Astrocyte (in vitro differentiated cells and primary cell): ENCODE results near the gene GPANK1. TPM values are rescaled to one million over a fixed set of nuclear protein-coding genes. Genes with fewer than 3 reads are reported as not detected.

Source experiments
- DNase-seq: peaks from one replicate; pipeline ENCODE4 v3.0.0-alpha.2; 2010; ENCODE audit warnings: low read depth
- FAIRE-seq: peaks from 2 replicates; lab custom pipeline; 2011; peaks lifted over from hg19 to GRCh38; lab: Jason Lieb, UNC
- H2AFZ ChIP-seq: 2 replicates; pipeline ENCODE4 v1.6.0; 2012; ENCODE audit warnings: low read depth, low read length, inconsistent platforms
- H3K27ac ChIP-seq: 2 replicates; pipeline ENCODE4 v1.5.1; 2011; ENCODE audit warnings: low read depth, low read length, inconsistent platforms
- H3K27me3 ChIP-seq: 2 replicates; pipeline ENCODE4 v1.6.0; 2011; ENCODE audit warnings: low read length, inconsistent platforms; ENCODE audit not compliant: insufficient read depth
- H3K36me3 ChIP-seq: 2 replicates; pipeline ENCODE4 v1.5.1; 2011; ENCODE audit warnings: low read length, inconsistent platforms; ENCODE audit not compliant: insufficient read depth
- H3K4me1 ChIP-seq: 2 replicates; pipeline ENCODE4 v1.5.1; 2011; ENCODE audit warnings: low read length, inconsistent platforms; ENCODE audit not compliant: insufficient read depth
- H3K4me2 ChIP-seq: 2 replicates; pipeline ENCODE4 v1.6.0; 2012; ENCODE audit warnings: low read length, inconsistent platforms
- H3K4me3 ChIP-seq: 2 replicates; pipeline ENCODE4 v1.5.1; 2011; ENCODE audit warnings: low read depth, mild to moderate bottlenecking, low read length, inconsistent platforms; ENCODE audit not compliant: insufficient read depth
- H3K79me2 ChIP-seq: 2 replicates; pipeline ENCODE4 v1.6.0; 2012; ENCODE audit warnings: mild to moderate bottlenecking, low read length, inconsistent platforms; ENCODE audit not compliant: insufficient read depth
- H3K9ac ChIP-seq: 2 replicates; pipeline ENCODE4 v1.6.0; 2012; ENCODE audit warnings: mild to moderate bottlenecking, low read length, inconsistent platforms
- H3K9me3 ChIP-seq: 2 replicates; pipeline ENCODE4 v1.5.1; 2012; ENCODE audit warnings: low read depth, mild to moderate bottlenecking, low read length, inconsistent platforms; ENCODE audit not compliant: insufficient read depth
- H4K20me1 ChIP-seq: 2 replicates; pipeline ENCODE4 v1.6.0; 2012; ENCODE audit warnings: low read length, inconsistent platforms; ENCODE audit not compliant: insufficient read depth
- H3K27ac Mint-ChIP-seq: one replicate; pipeline ENCODE4 v1.8.0; 2021; ENCODE audit warnings: mild to moderate bottlenecking, mixed read lengths; ENCODE audit not compliant: unreplicated experiment
- H3K27me3 Mint-ChIP-seq: one replicate; pipeline ENCODE4 v1.8.0; 2021; ENCODE audit warnings: low read depth, mixed read lengths; ENCODE audit not compliant: unreplicated experiment
- H3K36me3 Mint-ChIP-seq: one replicate; pipeline ENCODE4 v1.8.0; 2021; ENCODE audit warnings: low read depth, mixed read lengths; ENCODE audit not compliant: unreplicated experiment
- H3K4me1 Mint-ChIP-seq: one replicate; pipeline ENCODE4 v1.8.0; 2021; ENCODE audit warnings: low read depth, mixed read lengths; ENCODE audit not compliant: unreplicated experiment
- H3K4me3 Mint-ChIP-seq: one replicate; pipeline ENCODE4 v1.8.0; 2021; ENCODE audit warnings: mild to moderate bottlenecking, moderate library complexity, mixed read lengths; ENCODE audit not compliant: unreplicated experiment
- H3K9me3 Mint-ChIP-seq: one replicate; pipeline ENCODE4 v1.8.0; 2021; ENCODE audit warnings: mild to moderate bottlenecking, mixed read lengths; ENCODE audit not compliant: unreplicated experiment
- EZH2 ChIP-seq: IDR thresholded peaks from 2 replicates; pipeline ENCODE4 v1.6.1; 2012; ENCODE audit warnings: mild to moderate bottlenecking, low read length, inconsistent platforms; ENCODE audit not compliant: insufficient read depth
- total RNA-seq: library from RNA; stranded (reverse); gene quantifications from 2 replicates; pipeline ENCODE4 v1.2.1, GENCODE V29; 2021
- TF ChIP-seq, protein P1 (sequence below): IDR thresholded peaks from 2 replicates; pipeline ENCODE4 v1.5.1; 2011; ENCODE audit warnings: low read depth, mild to moderate bottlenecking, inconsistent platforms, low read length, moderate library complexity; ENCODE audit not compliant: insufficient read depth

The GPANK1 gene
- total RNA-seq, 1 donor from 2014 or later = 13.8 TPM

DNA sequence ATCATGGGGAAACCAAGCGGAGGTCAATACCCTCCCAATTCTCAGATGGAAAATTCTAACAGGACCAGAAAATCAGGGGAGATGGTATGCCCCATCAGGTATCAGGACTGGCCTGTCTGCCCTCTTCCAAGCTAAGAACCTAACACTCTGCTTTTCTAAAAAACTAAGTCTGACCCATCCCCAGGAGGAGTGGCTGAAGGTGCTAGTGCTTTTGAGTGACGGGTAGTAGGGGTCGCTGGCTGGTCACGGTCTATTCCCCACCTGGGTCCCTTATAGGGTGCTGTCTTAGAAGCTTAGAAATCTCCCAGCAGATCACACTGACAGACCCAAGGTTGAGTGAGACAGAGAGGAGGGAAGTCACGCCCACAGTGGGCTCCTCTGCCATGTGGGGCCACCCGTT, 28.7 kb upstream of the GPANK1 start:
- no peaks in the 10 kb centered on the region for H3K9me3 ChIP-seq
- H3K27ac ChIP-seq = no peak overlapping the region
- H3K4me1 ChIP-seq = peaks cover 5% of the 10 kb centered on the region
- Mint-ChIP-seq H3K27ac (no peak overlapping the region), H3K9me3 (no peaks in the 10 kb centered on the region), H3K4me3 (no peak overlapping the region), H3K27me3 (no peaks in the 10 kb centered on the region), H3K36me3 (peaks cover 8% of the 10 kb centered on the region), H3K4me1 (peaks cover 16% of the 10 kb centered on the region)
- no peak overlapping the region for H3K9ac ChIP-seq
- no peaks in the 10 kb centered on the region for H3K27me3 ChIP-seq
- TF ChIP-seq EZH2 = no peak
- TF ChIP-seq, protein P1, sequence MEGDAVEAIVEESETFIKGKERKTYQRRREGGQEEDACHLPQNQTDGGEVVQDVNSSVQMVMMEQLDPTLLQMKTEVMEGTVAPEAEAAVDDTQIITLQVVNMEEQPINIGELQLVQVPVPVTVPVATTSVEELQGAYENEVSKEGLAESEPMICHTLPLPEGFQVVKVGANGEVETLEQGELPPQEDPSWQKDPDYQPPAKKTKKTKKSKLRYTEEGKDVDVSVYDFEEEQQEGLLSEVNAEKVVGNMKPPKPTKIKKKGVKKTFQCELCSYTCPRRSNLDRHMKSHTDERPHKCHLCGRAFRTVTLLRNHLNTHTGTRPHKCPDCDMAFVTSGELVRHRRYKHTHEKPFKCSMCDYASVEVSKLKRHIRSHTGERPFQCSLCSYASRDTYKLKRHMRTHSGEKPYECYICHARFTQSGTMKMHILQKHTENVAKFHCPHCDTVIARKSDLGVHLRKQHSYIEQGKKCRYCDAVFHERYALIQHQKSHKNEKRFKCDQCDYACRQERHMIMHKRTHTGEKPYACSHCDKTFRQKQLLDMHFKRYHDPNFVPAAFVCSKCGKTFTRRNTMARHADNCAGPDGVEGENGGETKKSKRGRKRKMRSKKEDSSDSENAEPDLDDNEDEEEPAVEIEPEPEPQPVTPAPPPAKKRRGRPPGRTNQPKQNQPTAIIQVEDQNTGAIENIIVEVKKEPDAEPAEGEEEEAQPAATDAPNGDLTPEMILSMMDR = no peak
- H4K20me1 ChIP-seq = peaks cover 16% of the 10 kb centered on the region
- no peak overlapping the region for H2AFZ ChIP-seq
- DNase-seq (no peak), FAIRE-seq (no peak)
- peaks cover 3% of the 10 kb centered on the region for H3K79me2 ChIP-seq
- H3K36me3 ChIP-seq = peaks cover 25% of the 10 kb centered on the region
- no peak overlapping the region for H3K4me3 ChIP-seq
- no peak overlapping the region for H3K4me2 ChIP-seq

DNA sequence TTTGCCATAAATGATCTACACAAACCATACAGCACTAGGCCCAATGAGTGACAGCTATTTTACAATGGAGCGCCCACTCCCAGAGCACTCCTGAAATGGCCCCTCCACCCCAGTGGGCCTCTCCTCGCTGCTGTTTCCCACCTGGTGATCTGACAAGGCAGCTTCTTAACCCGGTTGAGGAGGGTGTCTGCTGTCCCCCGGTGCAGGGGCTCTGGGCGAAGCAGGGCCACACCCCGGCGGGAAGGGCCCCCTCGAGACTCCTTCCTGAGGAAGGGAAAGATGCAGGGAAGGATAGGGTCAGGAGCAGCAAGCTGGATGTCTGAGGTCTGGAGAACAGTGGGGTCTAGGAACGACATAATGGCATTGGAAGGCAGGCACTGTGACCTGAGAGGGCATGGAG, 28.1 kb upstream of the GPANK1 start:
- Histone ChIP-seq H3K79me2 (peaks cover 3% of the 10 kb centered on the region), H3K27ac (no peak overlapping the region), H2AFZ (no peak overlapping the region), H4K20me1 (peaks cover 16% of the 10 kb centered on the region), H3K9ac (no peak overlapping the region), H3K4me2 (no peak overlapping the region), H3K27me3 (no peaks in the 10 kb centered on the region), H3K36me3 (peaks cover 29% of the 10 kb centered on the region), H3K9me3 (no peaks in the 10 kb centered on the region), H3K4me1 (peaks cover 5% of the 10 kb centered on the region), H3K4me3 (no peak overlapping the region)
- Mint-ChIP-seq H3K27ac (no peak overlapping the region), H3K9me3 (no peaks in the 10 kb centered on the region), H3K4me1 (peaks cover 16% of the 10 kb centered on the region), H3K27me3 (no peaks in the 10 kb centered on the region), H3K4me3 (no peak overlapping the region), H3K36me3 (peaks cover 11% of the 10 kb centered on the region)
- DNase-seq (no peak), FAIRE-seq (no peak)
- TF ChIP-seq, protein P1 = no peak
- TF ChIP-seq EZH2 = no peak

DNA sequence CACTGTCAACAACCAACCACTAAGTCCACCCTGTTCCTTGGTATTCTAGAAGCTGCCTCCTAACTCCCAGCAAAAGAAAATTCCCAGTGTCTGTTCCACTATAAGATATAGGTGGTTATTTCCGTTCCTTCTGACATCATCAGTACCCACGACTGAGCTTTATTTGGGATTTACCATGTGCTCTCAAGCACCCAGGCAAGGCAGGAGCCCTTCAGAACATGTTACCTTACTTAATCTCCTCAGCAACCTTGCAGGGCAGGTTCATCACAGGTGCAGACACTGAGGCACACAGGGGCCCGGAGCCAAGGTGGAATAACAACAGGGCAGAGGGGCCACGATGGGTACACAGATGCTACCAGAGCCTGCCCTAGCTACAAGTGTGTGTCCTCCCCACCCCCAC, 27.6 kb upstream of the GPANK1 start:
- Histone ChIP-seq H2AFZ (no peak overlapping the region), H3K9ac (no peak overlapping the region), H4K20me1 (peaks cover 11% of the 10 kb centered on the region), H3K4me1 (peaks cover 5% of the 10 kb centered on the region), H3K27ac (no peak overlapping the region), H3K4me2 (no peak overlapping the region), H3K4me3 (no peak overlapping the region), H3K9me3 (no peaks in the 10 kb centered on the region), H3K79me2 (no peaks in the 10 kb centered on the region), H3K27me3 (no peaks in the 10 kb centered on the region), H3K36me3 (peaks cover 29% of the 10 kb centered on the region)
- no peaks in the 10 kb centered on the region for H3K9me3 Mint-ChIP-seq
- DNase-seq = no peak
- H3K27ac Mint-ChIP-seq = no peak overlapping the region
- H3K27me3 Mint-ChIP-seq = no peaks in the 10 kb centered on the region
- peaks cover 11% of the 10 kb centered on the region for H3K4me1 Mint-ChIP-seq
- H3K4me3 Mint-ChIP-seq = no peak overlapping the region
- H3K36me3 Mint-ChIP-seq = peaks cover 13% of the 10 kb centered on the region
- TF ChIP-seq, protein P1 = no peak
- no peak for TF ChIP-seq EZH2
- no peak for FAIRE-seq
